Midbrain (tissue), 1 donor: ENCODE results near the gene ZNF117.
"Not testable (repeated sequence)": the region's sequence is repeated elsewhere in the genome, so short reads cannot be mapped to it uniquely, and the experiment has no call there.

Experiments used
- DNase-seq: peaks from one replicate; lab custom pipeline; 2025; lab: John Stamatoyannopoulos, UW

ZNF117 gene

GRCh38 chr7:64996305-64996704 lies 5.5 kb upstream of the ZNF117 start:
- DNase-seq: no peak

- DNase-seq: no peak
Measured at GRCh38 chr7:64993901-64994300, 3.1 kb upstream of the ZNF117 start.

GRCh38 chr7:64992971-64993370 lies 2.1 kb upstream of the ZNF117 start:
- no peak for DNase-seq

- DNase-seq: no peak
Measured at GRCh38 chr7:64990216-64990615, 620 bp downstream of the ZNF117 start.

- DNase-seq: no peak
Measured at GRCh38 chr7:64978497-64979203, 12.2 kb downstream of the ZNF117 start.

GRCh38 chr7:64965594-64965993 lies 25.2 kb downstream of the ZNF117 start:
- no peak for DNase-seq

GRCh38 chr7:64959072-64959747 lies 31.6 kb downstream of the ZNF117 start:
- DNase-seq: no peak

- DNase-seq: peak; percentile 63
Measured at GRCh38 chr7:64951250-64951848, 39.5 kb downstream of the ZNF117 start.

- DNase-seq: not testable (repeated sequence)
Measured at GRCh38 chr7:64950673-64951072, 40.2 kb downstream of the ZNF117 start.

GRCh38 chr7:64948774-64949173 lies 42.1 kb downstream of the ZNF117 start:
- not testable (repeated sequence) for DNase-seq

- no peak for DNase-seq
Measured at GRCh38 chr7:64947252-64948000, 43.4 kb downstream of the ZNF117 start.

- DNase-seq: no peak
Measured at GRCh38 chr7:64946772-64947171, 44.1 kb downstream of the ZNF117 start.

GRCh38 chr7:64945503-64946175 lies 45.2 kb downstream of the ZNF117 start:
- no peak for DNase-seq

- DNase-seq: not testable (repeated sequence)
Measured at GRCh38 chr7:64944667-64945502, 46.0 kb downstream of the ZNF117 start.

- not testable (repeated sequence) for DNase-seq
Measured at GRCh38 chr7:64940021-64940420, 50.8 kb downstream of the ZNF117 start.

GRCh38 chr7:64938540-64938939 lies 52.3 kb downstream of the ZNF117 start:
- no peak for DNase-seq

GRCh38 chr7:64934478-64934877 lies 56.4 kb downstream of the ZNF117 start:
- DNase-seq: no peak

GRCh38 chr7:64928252-64929187 lies 62.3 kb downstream of the ZNF117 start:
- DNase-seq: not testable (repeated sequence)
